Choroid plexus epithelial cell (primary cell): Measurements from ENCODE around the gene FADS2.

ENCODE experiments used
- DNase-seq: peaks from one replicate; pipeline ENCODE4 v3.0.0-alpha.2; 2010; ENCODE audit warnings: low read depth
- H3K4me3 ChIP-seq: 2 replicates; pipeline ENCODE4 v1.5.1; 2011; ENCODE audit warnings: low read depth, mild to moderate bottlenecking, control low read depth, low read length, moderate library complexity
- TF ChIP-seq, protein P1 (sequence below): conservative IDR thresholded peaks from 2 replicates; pipeline ENCODE4 v1.5.1; 2011; ENCODE audit warnings: low read depth, mild to moderate bottlenecking, control low read depth, inconsistent platforms, low read length, moderate library complexity

FADS2 gene

DNA sequence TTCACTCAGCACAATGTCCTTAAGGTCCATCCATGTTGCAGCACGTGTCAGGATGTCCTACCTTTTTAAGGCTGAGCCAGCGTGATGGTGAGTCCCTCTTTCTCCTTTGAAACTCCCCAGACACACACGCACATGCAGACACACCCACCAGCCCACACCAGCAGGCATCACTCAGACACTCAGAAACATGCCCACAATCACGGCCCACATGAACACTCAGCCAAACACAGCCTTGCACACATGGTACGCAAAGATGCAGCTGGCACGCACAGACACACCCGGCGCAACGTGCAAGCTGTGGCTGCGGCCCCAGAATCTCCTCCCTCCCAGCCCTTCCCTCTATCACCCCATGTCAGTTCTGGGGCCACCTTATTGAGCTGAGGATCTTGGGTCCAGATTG is 55.2 kb downstream of the FADS2 start:
- no peak for DNase-seq
- TF ChIP-seq, protein P1, sequence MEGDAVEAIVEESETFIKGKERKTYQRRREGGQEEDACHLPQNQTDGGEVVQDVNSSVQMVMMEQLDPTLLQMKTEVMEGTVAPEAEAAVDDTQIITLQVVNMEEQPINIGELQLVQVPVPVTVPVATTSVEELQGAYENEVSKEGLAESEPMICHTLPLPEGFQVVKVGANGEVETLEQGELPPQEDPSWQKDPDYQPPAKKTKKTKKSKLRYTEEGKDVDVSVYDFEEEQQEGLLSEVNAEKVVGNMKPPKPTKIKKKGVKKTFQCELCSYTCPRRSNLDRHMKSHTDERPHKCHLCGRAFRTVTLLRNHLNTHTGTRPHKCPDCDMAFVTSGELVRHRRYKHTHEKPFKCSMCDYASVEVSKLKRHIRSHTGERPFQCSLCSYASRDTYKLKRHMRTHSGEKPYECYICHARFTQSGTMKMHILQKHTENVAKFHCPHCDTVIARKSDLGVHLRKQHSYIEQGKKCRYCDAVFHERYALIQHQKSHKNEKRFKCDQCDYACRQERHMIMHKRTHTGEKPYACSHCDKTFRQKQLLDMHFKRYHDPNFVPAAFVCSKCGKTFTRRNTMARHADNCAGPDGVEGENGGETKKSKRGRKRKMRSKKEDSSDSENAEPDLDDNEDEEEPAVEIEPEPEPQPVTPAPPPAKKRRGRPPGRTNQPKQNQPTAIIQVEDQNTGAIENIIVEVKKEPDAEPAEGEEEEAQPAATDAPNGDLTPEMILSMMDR, result no peak
- H3K4me3 ChIP-seq, result no peak overlapping the region

DNA sequence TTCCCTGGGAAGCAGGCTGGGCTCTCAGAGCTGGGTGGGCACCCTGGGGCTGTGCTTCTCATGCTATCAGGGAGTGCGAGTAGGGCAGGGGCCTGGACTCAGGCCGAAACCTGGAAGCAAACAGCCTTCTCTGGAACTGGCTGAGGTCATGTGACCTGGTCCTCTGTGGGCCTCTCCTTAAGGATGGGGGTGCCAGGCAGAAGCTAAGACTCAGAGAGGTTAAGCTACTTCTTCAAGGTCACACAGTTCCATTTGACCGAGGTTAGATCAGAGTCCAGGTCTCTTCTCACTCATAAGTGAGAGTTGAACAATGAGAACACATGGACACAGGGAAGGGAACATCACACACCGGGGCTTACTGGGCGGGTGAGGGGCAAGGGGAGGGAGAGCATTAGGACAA is 55.8 kb downstream of the FADS2 start:
- H3K4me3 ChIP-seq, result no peak overlapping the region
- no peak for DNase-seq
- TF ChIP-seq, protein P1, result no peak

DNA sequence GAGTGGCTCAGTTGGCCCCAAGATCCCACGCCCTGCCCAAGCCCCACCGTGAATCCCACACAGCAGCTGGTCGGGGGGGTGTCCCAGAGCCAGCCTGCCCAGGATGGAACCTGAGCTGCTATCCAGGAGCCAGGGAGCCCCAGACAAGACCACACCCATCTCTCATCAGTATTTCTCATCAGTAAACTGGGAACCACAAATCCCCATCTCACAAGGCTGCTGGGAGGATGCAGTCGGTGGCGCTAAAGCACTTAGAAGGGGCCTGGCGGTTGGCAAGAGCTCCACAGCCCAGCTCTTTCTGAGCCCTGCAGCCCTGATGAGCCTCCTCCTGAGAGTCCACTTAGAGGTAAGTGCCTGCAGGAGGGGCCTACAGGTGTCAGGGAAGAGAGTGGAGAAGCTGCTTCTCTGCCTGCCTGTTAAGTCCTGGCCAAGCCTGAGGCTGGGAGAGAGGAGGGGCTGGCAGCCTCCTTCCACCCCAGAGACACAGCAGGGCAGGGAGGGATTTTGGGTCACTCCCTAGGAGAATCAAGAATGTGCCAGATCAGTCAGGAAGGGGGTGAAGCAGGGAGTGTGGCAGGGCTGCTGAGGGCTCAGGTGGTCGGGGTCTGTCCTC is 57.2 kb downstream of the FADS2 start:
- no peak for DNase-seq
- TF ChIP-seq, protein P1, result no peak
- H3K4me3 ChIP-seq, result no peak overlapping the region

DNA sequence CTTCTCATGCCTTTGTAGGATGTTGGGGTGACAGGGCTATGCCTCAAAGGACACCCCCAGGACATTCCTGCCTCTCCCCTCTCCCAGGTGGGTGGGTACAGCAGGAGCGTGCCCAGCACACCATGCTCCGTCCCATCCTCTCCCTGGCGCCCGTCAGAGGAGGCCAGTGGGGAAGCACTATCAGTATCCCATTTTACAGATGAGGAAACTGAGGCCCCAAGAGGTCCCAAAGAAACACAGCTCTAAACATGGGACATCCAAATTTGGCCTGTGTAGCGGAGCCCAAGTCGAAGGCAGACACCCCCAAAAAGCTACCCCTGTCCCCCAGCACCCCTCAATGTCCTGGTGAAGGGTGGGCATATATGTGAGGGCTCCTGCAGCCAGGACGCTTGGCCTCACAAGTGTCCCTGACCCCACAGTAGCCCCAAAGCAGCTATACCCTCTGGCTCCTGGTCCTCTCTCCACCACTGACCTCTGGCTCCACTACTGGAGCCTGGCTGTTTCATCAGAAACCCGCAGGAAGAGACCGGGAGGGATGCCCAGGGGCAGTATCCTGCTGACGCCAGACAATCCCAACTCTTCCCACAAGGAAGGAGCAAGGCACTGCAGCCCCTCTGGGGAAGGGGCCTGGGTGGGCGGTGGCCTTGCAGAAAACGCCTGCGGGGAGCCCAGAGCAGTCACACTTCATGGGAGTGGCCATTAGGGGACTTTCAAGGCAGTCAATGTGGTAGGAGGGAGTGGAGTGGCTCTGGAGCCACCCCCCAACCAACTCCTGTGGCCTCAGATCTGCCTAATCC is 57.9 kb downstream of the FADS2 start:
- no peak overlapping the region for H3K4me3 ChIP-seq
- DNase-seq, result no peak
- TF ChIP-seq, protein P1, result no peak

DNA sequence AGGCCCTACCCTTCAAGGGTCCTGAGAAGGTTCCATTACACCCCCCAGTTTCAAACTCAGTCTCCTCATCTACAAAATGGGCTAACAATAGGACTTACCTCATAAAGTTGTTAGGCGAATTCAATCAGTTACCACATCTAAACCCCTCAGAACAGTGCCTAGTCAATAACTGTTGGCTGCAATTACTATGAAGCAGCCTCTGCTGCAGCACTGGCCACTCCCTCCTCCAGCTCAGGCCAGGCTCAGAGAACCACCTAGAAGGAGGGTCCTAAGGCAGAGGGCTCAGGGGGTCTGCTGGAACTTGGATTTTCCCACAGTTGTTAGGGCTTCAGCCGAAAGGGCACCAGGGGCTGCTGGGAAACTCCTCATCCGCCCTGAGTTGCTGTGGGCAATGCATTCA is 58.5 kb downstream of the FADS2 start:
- no peak for DNase-seq
- TF ChIP-seq, protein P1, result no peak
- H3K4me3 ChIP-seq, result no peak overlapping the region

DNA sequence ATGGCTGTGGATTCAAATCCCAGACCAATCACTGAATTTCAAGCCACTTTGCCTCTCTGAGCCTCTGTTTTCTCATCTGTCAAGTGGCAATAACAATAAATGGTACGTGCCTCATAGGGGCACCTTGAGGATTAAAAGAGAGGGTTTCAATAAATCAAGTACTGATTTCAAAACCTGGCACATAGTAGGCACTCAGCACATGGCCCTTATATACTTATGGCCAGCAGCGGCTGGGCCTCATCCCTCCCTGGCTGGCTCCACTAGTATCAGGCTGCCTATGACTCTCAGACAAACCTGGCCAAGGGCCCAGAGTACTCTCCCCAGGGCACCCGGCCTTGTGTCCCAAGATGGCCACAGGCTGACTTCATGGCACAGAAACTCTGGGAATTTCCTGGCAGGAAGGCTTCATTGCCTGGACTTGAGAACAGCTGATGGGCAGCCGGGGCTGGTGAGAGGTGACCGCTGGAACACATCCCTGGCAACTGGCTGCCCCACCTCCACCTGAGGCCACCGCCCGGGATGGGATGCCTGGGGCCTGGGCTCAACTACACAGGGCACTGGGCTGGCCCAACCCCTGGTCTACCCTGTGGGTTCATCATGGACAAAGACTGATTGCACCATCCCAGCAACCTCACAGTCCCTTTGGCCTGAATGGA is 59.9 kb downstream of the FADS2 start:
- DNase-seq, result peak; percentile 90
- no peak overlapping the region for H3K4me3 ChIP-seq
- TF ChIP-seq, protein P1, result no peak
